GM12891 (cell line): ENCODE measurements around the gene NUBP2.

Experiments used
- DNase-seq: peaks from one replicate; pipeline ENCODE4 v3.0.0; 2011; ENCODE audit warnings: low spot score; ENCODE audit not compliant: insufficient read length
- FAIRE-seq: peaks from 2 replicates; lab custom pipeline; 2011; peaks lifted over from hg19 to GRCh38; lab: Jason Lieb, UNC
- PAX5 ChIP-seq: IDR thresholded peaks from 2 replicates; pipeline ENCODE4 v1.6.1; 2011; ENCODE audit warnings: low read length, moderate library complexity, mild to moderate bottlenecking; ENCODE audit not compliant: insufficient read depth, severe bottlenecking
- POLR2A ChIP-seq: IDR thresholded peaks from 2 replicates; pipeline ENCODE4 v1.6.1; 2011; ENCODE audit warnings: low read depth, low read length, control low read depth
- POLR2AphosphoS5 ChIP-seq: IDR thresholded peaks from 2 replicates; pipeline ENCODE4 v1.6.1; 2011; ENCODE audit warnings: low read depth, low read length, control low read depth
- POU2F2 ChIP-seq: IDR thresholded peaks from 2 replicates; pipeline ENCODE4 v1.6.1; 2011; ENCODE audit warnings: low read depth, mild to moderate bottlenecking, control low read depth, low read length, moderate library complexity
- SPI1 ChIP-seq: IDR thresholded peaks from 2 replicates; pipeline ENCODE4 v1.6.1; 2011; ENCODE audit warnings: low read depth, low read length, control low read depth
- TAF1 ChIP-seq: IDR thresholded peaks from 2 replicates; pipeline ENCODE4 v1.6.1; 2011; ENCODE audit warnings: low read depth, low read length, control low read depth

NUBP2 gene

GRCh38 chr16:1810536-1810935 lies 27.8 kb downstream of the NUBP2 start:
- no peak for FAIRE-seq

DNA sequence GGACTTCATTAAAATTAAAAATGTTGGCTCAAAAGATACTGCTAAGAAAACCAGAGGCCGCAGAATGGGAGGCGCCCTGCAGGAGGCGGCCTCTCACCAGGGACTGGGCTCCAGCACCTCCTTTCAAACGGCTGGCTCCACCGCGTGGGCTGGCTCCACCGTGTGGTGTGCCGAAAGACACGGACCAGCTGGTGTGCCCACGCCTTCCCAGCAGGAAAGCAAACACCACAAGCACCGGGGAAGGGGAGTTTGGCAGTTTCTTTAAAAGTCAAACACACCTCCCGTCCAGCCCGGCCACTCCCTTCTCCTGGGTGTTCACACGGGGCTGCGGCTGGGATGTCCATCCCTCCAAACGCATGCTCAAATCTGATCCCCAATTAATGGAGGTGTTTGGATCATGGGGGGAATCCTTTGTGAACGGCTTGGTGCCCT lies 30.0 kb downstream of the NUBP2 start:
- DNase-seq = no peak
- TF ChIP-seq POU2F2 = no peak
- TF ChIP-seq SPI1 = no peak
- no peak for TF ChIP-seq TAF1
- TF ChIP-seq POLR2A = no peak
- no peak for TF ChIP-seq POLR2AphosphoS5
- TF ChIP-seq PAX5 = no peak
- FAIRE-seq = peak; percentile 63

More at GRCh38 chr16:1810536-1810935, 27.8 kb downstream of the NUBP2 start:
- TF ChIP-seq POU2F2 = no peak
- TF ChIP-seq POLR2AphosphoS5 = no peak
- no peak for TF ChIP-seq POLR2A
- TF ChIP-seq SPI1 = no peak
- TF ChIP-seq TAF1 = no peak
- no peak for TF ChIP-seq PAX5
- DNase-seq = no peak

- TF ChIP-seq TAF1 (no peak), PAX5 (no peak), POU2F2 (no peak), SPI1 (no peak), POLR2AphosphoS5 (no peak), POLR2A (no peak)
- no peak for DNase-seq
- FAIRE-seq = no peak
Observed at GRCh38 chr16:1815461-1815860, 32.7 kb downstream of the NUBP2 start.

DNA sequence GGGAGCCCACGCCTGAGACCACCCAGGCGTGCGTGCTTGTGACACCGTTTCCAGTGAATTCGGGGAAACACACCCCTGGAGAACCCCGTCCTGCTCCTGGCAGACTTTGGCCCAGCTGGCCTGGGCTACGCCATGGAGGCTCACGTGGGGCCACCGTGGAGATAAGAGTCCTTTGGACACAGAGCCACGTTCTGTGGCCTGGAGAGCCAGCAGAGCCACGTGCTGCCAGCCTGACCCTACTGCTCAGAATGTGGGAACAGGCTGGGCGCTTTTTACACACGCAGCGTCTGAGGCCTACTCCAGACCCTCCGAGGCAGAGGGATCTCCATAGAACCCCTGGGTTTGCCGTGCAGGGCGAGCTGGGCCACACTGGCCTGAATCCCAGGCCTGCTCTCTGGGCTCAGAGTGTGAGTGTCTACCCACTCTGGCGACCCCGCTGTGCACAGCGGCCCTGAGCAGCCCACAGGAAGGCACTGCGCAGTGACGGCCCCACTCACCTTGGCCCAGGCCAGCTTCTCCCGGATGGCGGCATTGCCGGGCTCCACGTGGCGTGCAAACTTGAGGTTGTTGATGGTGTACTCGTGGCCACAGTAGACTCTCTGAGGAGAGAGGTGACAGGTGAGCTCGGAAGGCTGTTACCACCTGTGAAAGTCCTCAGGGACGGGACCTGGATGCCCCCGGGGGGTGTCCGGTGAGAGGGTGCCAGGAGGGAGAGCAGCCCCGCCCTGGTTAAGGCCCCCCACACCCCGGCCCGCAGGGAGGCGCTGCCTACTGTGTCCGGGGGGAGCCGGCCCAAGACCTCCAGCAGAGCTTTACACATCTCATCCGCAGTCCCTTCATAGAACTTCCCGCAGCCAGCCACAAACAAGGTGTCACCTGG lies 33.9 kb downstream of the NUBP2 start:
- FAIRE-seq (no peak), DNase-seq (no peak)
- TF ChIP-seq POLR2AphosphoS5 = no peak
- no peak for TF ChIP-seq TAF1
- TF ChIP-seq POLR2A = no peak
- no peak for TF ChIP-seq POU2F2
- no peak for TF ChIP-seq PAX5
- TF ChIP-seq SPI1 = no peak

GRCh38 chr16:1817276-1817589 lies 34.5 kb downstream of the NUBP2 start:
- TF ChIP-seq TAF1 (no peak), POU2F2 (no peak), PAX5 (no peak), POLR2A (no peak), POLR2AphosphoS5 (no peak), SPI1 (no peak)
- FAIRE-seq (no peak), DNase-seq (no peak)

GRCh38 chr16:1817716-1818115 lies 35.0 kb downstream of the NUBP2 start:
- no peak for DNase-seq
- FAIRE-seq = no peak
- TF ChIP-seq TAF1 (no peak), PAX5 (no peak), POU2F2 (no peak), POLR2AphosphoS5 (no peak), SPI1 (no peak), POLR2A (no peak)

GRCh38 chr16:1818204-1818872 lies 35.6 kb downstream of the NUBP2 start:
- FAIRE-seq (no peak), DNase-seq (no peak)
- TF ChIP-seq POLR2A = no peak
- TF ChIP-seq POLR2AphosphoS5 = no peak

DNA sequence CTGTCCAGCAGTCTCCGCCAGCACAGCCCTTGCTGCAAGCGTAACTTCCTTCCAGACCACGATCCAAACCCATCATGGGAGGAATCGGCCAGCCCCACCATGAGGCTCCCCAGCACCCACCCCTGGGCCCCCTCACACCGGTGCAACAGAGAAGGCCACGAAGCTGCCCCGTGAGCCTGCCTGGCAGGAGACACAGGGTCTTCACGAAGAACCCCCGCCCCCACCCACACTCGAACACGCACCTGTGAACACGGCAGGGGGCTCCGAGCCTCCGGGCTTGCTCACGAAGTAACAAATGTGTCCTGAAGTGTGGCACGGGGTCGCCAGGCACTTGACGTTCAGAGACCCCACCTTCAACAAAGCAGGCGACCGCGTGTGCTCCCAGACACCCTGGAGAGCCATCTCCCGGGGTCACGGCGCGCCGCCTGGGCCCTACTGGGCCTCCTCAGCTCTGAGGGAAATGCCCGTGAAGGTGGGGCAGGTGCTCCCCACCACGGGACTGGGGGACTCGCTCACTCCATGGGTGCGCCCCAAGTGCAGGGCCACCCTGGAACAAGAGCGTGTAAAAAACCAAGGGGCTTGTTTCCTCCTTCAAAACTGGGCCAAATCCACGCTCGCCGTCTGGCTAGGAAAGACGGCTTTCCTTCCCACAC lies 36.2 kb downstream of the NUBP2 start:
- FAIRE-seq (no peak), DNase-seq (no peak)
- no peak for TF ChIP-seq POLR2A
- no peak for TF ChIP-seq POLR2AphosphoS5
- no peak for TF ChIP-seq PAX5
- TF ChIP-seq TAF1 = no peak
- no peak for TF ChIP-seq SPI1
- no peak for TF ChIP-seq POU2F2

DNA sequence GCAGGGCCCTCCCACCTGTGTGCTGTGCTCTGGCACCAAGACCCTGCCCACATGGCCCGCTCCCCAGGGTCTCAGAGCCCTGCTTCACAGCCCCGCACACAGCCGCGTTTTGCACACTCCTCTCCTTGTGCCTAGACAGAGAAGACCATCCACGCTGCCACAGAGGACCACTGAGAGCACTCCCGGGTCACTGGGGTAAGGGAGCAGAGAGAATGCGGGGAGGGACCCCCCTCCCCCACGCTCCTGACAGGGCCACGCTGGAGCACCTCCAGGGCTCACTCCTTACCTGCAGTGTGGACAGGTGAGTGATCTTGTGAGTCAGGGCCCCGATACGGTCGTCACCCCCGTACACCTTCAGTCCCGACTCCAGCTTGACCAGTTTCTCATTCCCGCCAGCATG lies 36.9 kb downstream of the NUBP2 start:
- DNase-seq (no peak), FAIRE-seq (no peak)
- TF ChIP-seq POU2F2 = no peak
- TF ChIP-seq POLR2AphosphoS5 = no peak
- no peak for TF ChIP-seq SPI1
- no peak for TF ChIP-seq TAF1
- no peak for TF ChIP-seq POLR2A
- TF ChIP-seq PAX5 = no peak
